NCI-H226 (cell line): ENCODE results near the gene TMEM201.

Experiments used
- DNase-seq: peaks from one replicate; pipeline ENCODE4 v3.0.0-alpha.2; 2015

TMEM201 gene

DNA sequence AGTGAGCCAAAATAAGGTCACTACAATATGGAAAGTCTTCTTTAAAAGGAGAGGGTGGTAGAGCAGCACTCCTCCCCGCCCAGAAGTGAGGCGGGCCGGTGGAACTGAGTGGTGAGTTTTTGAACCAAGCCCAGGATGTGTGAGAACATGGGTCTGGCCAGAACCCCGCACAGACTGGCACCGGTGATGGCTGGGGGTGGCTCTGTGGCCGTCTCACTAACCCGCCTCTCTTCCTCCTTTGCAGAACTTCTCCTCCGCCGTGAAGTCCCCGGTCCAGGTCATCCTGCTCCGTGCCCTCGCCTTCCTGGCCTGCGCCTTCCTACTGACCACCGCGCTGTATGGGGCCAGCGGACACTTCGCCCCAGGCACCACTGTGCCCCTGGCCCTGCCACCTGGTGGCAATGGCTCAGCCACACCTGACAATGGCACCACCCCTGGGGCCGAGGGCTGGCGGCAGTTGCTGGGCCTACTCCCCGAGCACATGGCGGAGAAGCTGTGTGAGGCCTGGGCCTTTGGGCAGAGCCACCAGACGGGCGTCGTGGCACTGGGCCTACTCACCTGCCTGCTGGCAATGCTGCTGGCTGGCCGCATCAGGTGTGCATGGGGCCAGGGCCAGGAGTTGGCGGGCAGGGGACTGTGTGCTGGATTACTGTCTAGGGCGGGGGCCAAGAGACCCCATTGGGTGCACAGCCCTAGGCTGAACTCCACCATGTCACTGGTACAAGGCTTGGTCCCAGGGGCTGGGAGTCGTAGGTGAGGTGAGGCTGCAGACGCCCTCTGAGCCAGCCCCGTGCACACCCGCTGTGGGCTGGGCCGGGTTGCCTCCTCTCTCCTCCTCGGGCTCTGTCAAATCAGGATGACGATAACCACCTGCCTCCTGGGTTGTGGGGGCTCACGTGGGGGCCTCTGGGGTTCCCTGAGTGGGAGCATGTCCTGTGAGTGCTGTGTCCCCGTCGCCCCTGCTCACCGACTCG lies 12.4 kb downstream of the TMEM201 start:
- DNase-seq: no peak

DNA sequence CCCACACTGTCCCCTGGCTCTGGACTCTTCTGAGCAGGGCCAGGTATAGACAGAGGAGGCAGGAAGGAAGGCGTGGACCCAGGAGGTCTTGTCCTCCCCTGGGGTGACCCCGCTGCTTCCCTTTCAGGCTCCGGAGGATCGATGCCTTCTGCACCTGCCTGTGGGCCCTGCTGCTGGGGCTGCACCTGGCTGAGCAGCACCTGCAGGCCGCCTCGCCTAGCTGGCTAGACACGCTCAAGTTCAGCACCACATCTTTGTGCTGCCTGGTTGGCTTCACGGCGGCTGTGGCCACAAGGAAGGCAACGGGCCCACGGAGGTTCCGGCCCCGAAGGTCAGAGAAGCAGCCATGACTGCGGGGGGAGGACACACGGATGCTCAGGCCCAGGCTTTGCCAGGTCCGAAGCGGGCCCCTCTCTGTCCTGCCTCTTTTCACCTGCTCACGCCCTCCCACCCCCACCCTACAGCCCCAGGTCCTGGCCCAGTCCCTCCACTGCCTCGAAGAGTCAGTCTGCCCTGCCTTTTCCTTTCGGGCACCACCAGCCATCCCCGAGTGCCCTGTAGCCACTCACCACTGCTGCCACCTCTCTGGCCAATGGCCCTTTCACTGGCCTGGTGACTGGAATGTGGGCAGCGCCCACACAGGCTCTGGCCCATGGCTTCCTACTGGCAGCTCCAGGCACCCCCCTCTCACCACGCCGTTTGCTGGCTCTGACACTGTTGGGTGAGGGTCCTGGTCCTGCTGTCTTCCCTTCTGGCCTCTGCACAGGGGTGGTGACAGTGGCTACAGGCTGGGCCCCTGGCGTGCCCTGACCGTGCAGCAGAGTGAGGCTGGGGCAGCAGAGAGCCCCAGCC lies 13.5 kb downstream of the TMEM201 start:
- no peak for DNase-seq

DNA sequence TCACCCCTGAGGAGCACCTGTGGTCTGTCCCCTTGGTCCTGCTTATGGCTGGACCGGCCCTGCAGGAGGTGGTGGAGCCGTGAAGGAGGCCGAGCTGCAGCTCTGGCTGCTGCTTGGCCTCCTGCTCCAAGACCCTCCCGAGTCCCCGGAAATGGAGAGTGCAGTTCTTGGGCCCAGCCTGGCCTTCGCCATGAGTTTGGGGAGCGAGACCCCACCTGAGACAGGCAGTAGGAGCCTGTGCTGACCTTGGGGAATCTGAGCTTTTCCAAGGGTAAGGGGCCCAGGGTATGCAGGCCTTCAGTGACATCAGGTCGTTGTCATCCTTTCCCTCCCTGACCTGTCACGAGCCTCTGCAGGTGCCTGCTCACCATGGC lies 14.1 kb downstream of the TMEM201 start:
- no peak for DNase-seq

DNA sequence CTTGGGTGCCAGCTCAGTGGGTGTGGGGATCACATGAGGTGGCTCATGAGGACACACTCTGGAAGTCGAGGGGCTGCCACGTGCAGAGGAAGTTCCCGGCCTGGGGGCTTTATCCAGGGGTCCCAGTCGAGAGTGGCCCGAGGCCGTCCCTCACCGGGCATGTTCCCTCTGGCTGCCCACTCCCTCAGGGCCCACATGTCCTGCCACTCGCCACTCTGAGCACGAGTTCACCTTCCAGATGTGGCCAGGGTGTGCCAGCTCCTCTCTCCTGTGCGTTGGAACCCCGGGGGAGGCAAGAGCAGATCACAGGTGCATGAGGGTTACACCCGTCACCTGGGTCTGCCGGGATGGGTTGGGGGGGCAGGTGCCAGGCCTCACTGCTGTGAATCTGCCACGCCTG lies 14.6 kb downstream of the TMEM201 start:
- no peak for DNase-seq

DNA sequence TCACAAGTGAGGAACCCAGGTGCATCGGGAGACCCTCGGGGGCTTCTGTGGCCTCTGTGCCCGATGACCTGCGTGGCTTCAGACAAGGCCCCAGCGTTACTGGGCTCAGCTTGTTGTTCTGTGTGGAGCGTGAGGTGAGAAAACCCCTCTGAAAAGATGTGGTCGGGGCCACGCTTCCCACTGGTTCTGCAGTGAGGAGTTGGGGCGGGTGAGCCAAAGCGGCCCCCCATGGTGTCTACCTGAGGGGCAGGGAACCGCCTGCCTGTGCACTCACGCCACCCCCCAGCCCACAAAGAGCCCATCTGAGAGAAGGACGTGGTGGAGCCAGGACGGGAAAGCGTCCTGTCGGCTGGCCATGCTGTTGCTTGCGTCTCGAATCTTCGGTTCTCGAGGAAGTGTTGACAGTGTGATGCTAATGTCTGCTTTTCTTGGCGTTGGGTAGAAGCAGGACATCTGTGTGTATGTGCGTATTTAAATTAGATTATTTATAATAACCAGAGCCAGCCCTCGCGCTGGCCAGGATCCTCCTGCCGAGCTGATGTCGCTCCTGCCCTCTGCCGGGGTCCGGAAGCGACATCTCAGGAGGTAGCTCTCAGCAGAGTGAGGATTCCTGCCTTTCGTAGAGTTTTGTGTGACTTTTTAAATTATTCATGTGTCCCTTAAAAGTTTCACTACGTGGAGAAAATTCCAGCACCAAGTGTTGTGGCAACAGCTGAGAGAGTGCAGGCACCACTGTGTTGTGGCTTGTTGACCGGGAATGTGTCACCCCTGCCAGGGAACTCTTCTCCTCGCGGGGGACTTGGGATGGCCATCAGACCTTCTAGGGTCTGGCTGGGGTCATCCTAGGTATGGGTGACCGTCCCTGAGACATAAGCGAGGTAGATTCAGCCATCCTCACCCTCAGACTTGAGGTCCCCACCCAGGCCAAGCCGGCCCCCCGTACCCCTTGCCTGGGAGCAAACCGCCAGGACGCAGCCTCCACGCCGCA lies 15.3 kb downstream of the TMEM201 start:
- no peak for DNase-seq

DNA sequence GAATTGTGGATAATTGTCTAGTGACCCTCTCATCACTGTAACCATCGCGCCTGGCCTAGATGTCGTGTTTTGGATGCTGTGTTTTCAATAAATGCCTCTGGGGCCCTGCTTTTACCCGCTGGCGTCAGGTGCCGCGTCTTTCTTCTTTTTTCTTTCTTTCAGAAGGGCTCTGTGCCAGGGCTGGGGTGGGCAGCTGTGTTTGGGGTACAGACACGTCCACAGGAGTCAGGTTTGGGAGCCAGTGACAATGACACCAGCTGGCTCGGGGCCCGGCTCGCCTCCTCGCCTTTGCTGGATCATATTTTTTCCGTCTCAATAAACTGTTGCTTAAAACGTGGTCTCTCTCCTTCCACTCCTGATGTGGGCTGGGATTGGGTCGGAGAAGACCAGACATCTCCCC lies 16.1 kb downstream of the TMEM201 start:
- no peak for DNase-seq

DNA sequence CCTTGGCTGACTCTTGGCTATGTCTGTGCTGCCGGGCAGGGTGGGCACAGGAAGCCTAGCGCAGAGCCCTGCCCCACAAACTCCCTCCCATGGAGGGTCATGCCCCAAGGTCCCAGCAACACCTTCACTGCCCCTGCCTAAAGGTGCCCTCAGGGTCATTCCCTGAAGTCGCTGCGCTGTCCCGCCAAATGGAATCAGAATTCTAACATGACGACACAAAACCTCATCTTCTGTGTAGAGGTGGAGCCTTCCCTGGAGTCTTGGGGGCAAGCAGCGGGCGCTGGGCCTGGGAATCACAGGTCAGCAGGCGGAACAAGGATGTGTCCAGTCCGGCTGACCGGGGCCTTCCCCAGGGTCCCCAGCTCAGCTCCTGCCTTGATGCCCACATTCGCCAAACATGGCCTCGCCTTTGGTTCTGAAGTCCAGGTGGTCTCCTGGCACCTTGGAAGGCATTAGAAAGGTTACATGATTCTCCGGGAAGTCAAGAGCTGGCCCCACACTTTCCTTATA lies 17.3 kb downstream of the TMEM201 start:
- no peak for DNase-seq

DNA sequence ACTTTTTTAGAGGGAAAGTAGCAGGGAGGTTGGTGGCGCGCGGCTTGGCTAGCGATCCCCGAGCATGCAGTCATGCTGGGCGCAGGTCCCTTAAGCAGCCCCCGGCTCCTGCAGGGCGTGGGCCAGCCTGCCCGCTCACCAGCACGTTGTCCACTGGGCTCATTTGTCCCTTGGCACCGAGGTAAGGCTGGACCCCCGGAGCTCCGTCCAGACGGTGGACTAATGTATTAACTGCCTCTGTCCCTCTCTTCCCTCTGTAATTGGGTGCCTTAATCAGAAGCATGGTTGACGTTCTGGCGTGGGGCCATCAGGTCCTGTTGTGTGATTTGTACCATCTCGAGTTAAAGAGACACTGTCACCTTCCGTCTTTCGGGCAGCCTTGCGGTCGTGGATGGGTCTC lies 17.7 kb downstream of the TMEM201 start:
- DNase-seq: no peak

DNA sequence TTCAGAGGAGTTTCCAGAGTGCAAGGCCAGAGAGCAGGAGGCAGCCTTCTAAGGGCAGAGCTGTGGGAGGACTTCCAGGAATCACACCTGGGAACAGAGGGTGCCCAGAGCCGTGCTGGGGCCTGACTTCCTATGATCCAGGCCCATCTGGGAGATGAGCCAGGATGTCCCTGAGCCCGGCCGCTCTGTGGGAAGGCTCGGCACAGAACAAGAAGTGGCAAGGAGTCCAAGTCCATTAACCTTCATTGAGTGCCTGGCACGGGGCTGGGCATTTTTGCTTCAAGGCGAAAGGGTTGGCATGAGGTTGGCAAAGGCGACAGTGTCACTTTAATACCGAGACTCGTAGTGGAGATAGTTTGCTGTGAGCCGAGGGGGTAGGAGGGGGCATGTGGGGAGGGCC lies 18.2 kb downstream of the TMEM201 start:
- DNase-seq: no peak

DNA sequence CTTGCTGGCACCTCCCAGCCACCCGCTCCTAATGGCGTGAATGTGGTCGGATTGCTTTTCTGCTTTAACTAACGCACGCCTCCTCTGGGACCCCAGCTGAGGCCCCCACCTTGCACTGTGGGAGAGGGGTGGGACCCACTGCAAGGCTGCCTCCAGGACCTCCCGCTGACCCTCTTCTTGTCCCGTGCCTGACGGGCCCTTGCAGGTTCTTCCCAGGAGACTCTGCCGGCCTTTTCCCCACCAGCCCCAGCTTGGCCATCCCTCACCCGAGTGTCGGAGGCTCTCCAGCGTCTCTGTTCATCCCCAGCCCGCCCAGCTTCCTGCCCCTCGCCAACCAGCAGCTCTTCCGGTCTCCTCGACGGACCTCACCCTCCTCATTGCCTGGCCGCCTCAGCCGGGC lies 18.6 kb downstream of the TMEM201 start:
- no peak for DNase-seq

DNA sequence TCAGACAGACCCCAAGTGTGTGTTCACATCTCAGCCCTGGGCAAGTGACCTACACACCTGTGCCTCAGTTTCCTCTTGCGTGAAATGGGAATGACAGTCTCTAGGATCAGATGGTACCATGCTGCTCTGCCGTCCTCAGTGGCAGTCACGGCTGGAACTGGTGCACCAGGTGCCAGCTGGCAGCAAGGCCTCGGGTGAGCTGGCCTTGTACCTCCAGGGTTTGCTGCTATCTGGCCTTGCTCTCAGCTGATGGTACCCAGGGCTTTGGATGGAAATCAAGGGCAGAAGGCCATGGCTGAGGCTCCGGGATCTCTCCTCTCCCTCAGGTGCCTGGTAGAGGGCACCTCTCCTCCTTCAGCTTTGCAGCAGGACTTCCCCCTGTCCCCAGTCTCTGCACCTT lies 21.3 kb downstream of the TMEM201 start:
- no peak for DNase-seq

DNA sequence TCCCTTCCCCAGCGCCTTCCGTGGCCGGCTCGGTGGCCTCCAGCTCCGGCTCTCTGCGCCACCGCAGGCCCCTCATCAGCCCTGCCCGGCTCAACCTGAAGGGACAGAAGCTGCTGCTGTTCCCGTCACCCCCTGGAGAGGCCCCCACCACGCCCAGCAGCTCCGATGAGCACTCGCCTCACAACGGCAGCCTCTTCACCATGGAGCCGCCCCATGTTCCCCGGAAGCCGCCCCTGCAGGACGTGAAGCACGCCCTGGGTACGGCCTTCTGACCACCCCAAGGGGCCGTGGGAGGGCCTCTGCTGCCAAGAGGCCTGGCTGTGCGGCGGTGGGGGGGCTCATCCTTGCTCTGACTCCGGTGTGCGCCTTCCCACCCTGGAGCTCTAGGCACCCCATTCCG lies 21.8 kb downstream of the TMEM201 start:
- DNase-seq: no peak

DNA sequence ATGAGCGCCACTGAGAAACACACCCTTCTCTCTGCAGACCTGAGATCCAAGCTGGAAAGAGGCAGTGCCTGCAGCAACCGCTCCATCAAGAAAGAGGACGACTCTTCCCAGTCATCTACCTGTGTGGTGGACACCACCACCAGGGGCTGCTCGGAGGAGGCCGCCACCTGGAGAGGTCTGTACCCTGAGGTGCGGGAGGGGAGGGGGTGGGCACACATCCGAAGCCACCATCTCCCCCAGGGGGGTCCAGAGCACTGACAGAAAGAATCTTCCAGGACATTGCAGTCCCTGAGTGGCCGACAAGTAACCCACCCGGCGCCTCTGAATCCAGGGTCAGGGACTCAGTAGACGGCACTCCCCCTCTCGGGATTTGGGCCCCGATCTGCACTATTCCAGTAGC lies 23.0 kb downstream of the TMEM201 start:
- no peak for DNase-seq

DNA sequence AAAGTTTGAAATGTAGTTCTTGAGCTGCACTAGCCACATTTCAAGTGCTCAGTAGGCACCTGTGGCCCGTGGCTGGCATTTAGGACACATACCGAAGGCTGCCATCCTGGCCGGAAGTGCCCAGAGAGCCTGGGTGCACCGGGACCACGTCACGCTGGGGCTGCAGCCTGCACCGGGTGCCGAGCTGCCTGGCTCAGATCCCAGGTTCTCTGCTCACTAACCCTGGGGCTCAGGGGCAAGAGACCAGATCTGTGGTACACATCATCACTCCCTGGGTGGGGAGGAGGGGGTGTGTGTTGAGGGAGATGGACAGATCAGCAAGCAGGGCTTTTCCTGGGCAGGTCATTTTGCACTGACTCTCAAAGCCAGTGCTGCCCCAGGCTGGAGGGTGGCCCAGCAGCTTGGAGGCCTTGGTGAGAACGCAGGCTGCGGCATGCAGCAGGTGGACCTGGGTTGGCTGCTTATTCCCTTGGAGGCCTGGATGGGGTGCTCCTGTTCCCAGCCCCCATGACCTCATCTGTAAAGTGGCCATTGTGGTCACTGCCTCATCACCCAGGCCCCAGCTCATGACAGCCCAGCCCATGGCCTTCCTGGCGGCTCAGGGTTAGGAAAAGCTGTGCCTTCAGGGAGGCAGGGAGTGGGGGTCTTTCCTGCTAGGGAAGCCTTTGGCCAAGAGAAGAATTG lies 23.6 kb downstream of the TMEM201 start:
- DNase-seq: no peak

DNA sequence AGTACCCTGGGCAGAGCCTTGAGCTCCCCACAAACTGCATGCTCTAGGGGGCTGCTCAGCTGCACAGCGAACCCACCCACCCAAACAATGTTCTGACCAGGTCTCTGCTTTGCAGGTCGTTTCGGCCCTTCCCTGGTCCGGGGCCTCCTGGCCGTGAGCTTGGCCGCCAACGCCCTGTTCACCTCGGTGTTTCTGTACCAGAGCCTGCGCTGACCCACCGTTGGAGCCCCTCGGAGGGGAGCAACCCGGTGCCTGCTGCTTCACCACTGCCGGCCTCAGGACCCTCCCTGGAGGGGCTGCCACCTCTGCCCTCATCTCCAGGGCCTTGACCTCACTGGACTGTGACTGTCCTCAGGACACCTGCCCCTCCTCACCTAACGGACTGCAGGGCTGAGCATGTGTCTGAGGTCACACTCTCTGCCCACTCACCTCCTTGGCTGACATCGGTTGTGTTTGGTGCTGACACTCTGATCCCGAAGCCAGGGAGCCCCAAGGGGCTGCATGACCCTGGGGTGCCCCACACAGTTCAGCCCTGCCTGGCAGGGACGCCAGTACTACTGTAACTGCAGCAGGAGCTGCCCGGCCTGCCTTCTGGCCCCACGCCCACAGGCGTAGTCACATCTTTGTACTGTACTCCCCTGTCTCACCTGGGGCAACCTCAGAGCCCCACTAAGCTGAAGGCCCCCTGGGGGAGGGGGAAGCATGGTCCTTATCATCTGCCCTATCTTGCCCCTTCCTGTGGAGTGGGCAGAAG lies 24.3 kb downstream of the TMEM201 start:
- DNase-seq: no peak

DNA sequence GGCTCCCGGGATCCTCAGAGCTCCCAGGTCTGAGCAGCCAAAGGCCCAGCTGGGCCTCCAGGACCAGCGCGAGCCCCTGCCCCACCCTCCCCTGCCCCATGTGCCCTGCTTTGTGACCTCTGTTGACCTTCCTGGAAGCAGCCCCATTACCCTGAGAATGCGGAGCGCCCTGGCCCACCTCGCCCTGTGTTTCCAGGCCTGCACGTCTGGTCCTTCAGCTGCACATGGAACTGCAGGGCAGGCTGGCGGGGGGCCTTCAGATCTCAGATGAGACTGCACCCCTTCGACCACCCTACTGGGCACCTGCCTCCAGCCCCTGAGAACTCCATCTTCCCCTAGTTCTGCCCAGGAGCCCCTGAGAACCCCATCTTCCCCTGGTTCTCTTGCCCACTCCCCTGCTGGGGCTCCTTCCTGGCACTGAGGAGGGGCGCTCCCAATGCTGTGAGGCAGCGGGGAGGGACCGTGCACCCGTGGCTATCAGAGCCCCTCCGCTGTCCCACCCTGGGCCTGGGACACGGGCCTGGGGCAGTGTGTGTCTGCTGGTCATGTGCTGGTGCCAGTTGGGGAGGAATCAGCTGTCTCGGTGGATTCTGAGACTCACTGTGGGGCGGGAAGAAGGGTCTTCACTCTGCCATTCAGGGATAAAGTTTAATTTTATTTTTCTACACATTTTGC lies 25.1 kb downstream of the TMEM201 start:
- DNase-seq: no peak

DNA sequence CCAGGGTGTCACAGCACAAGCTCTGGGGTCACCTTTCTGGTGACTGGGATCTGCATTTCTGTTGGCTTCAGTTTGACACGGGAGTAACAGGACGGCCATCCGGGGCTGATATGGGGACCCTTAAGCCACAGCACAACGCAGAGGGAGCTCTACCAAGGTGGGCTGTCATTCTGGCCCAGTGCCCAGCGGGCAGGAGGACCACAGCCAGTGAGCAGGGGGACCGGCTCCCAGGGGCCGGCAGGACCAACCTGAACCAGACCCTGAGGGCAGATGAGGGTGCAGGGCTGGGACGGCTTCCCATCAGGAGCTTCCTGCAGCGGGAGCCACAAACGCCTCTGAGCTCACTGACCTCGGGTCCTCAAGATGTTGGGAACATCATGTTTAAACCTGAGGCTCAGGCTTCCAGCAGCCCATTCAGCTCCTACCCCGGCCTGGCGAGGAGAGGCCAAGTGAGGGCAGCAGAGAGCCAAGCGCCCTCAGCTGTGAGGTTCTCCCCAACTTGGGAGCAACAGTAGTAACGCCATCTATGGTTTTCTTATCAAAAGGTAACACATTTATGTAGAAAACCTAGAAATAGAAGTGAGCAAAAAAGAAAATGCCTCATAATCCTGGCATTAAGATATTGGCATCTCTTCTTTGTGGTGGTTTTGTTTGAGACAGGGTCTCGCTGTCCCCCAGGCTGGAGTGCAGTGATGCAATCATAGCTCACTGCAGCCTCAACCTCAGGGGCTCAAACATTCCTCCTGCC lies 26.8 kb downstream of the TMEM201 start:
- peak; percentile 38 for DNase-seq

DNA sequence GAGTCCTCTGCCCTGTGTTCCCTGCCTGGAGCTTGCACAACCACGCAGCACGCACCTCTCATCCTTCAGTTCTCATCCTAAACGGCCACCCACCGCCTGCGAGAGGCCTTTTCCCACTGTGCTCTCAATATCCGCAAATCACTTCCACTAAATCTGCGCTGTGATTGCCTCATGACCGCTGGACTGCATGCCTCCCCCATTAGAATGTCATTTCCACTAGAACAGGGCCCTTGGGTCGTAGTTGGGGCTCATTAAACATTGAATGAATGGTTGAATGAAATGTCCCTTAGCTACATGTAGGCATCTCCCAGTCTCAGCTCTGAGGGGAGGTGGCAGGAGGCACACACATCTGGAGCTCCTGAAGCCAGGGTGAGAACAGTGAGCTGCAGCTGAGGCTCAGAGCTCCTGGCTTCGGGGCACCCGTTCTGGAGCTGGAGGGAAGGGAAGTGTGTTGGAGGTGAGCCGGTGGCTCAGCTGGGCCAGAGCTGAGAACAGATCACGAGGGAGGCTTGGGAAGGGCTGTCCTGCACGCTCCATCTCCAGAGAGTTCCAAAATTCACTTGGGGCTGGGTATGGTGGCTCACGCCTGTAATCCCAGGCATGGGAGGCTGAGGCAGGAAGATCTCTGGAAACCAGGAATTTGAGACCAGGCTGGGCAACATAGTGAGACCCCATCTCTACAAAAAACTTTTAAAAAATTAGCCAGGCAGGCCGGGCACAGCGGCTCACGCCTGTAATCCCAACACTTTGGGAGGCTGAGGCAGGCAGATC lies 30.4 kb downstream of the TMEM201 start:
- no peak for DNase-seq

DNA sequence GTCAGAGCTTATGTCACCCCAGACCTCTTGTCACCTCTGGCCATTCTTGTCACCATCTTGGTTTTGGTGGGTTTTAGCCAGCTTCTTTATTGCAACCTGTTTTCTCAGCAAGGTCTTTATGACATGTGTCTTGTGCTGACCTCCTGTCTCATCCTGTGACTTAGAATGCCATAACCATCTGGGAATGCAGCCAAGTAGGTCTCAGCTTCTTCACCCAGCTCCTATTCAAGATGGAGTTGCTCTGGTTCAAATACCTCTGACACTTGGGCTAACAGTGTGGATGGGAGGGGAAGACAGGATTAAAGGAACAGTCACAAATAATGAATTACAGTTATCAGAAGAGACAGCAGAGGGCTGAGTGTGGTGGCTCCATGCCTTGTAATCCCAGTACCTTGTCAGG lies 32.3 kb downstream of the TMEM201 start:
- no peak for DNase-seq
